22Rv1 (cell line): Measurements from ENCODE around the gene AFDN.

ENCODE experiments used
- CTCF ChIP-seq: fragments of 450-650 bp; IDR thresholded peaks from 2 replicates; pipeline ENCODE4 v1.5.1; 2017; ENCODE audit warnings: mild to moderate bottlenecking
- ZFX ChIP-seq: fragments of 450-650 bp; IDR thresholded peaks from 2 replicates; pipeline ENCODE4 v1.6.1; 2017; ENCODE audit warnings: antibody characterized with exemption, borderline replicate concordance

- no peak for TF ChIP-seq CTCF
- TF ChIP-seq ZFX, result no peak
These were observed 168.6 kb downstream of the AFDN start for GRCh38 chr6:167995302-167995701.
